Measurements from ENCODE around the gene PHF21B.

PHF21B gene

GRCh38 chr22:44913198-44913983 lies 96.4 kb downstream of the PHF21B start:
- TF ChIP-seq BHLHE40 (IDR thresholded peaks at IDR 0.05; ENCODE audit: borderline replicate concordance) (no peak), PKNOX1 (IDR thresholded peaks at IDR 0.05) (no peak), L3MBTL2 (conservative IDR thresholded peaks at IDR 0.05) (no peak), FOXK2 (IDR thresholded peaks at IDR 0.05) (no peak), FOXA1 (IDR thresholded peaks at IDR 0.05) (no peak), FOXM1 (IDR thresholded peaks at IDR 0.05; ENCODE audit: borderline replicate concordance) (no peak), ZNF384 (IDR thresholded peaks at IDR 0.05) (no peak), ARNT (IDR thresholded peaks at IDR 0.05) (no peak), NFRKB (IDR thresholded peaks at IDR 0.05) (no peak), TARDBP (IDR thresholded peaks at IDR 0.05) (no peak), SUZ12 (IDR thresholded peaks at IDR 0.05) (no peak), SP1 (IDR thresholded peaks at IDR 0.05) (no peak), HDGF (IDR thresholded peaks at IDR 0.05; ENCODE audit: borderline replicate concordance) (no peak)
- POLR2A ChIA-PET = no interaction called here
- DNase-seq (ENCODE audit: extremely low spot score) = no peak

GRCh38 chr22:44909241-44909640 lies 100.6 kb downstream of the PHF21B start:
- TF ChIP-seq TARDBP (IDR thresholded peaks at IDR 0.05) = no peak
- TF ChIP-seq CTBP1 (IDR thresholded peaks at IDR 0.05; ENCODE audit: borderline replicate concordance) = no peak
- no peak for TF ChIP-seq PKNOX1 (IDR thresholded peaks at IDR 0.05)
- TF ChIP-seq ELF4 (IDR thresholded peaks at IDR 0.05) = no peak
- no peak for TF ChIP-seq FOXM1 (IDR thresholded peaks at IDR 0.05; ENCODE audit: borderline replicate concordance)
- TF ChIP-seq LEF1 (IDR thresholded peaks at IDR 0.05; ENCODE audit: borderline replicate concordance) = no peak
- no peak for TF ChIP-seq ZNF384 (IDR thresholded peaks at IDR 0.05)
- no peak for TF ChIP-seq NFRKB (IDR thresholded peaks at IDR 0.05)
- no peak for TF ChIP-seq SUZ12 (IDR thresholded peaks at IDR 0.05)
- no peak for TF ChIP-seq BHLHE40 (IDR thresholded peaks at IDR 0.05; ENCODE audit: borderline replicate concordance)
- TF ChIP-seq HDGF (IDR thresholded peaks at IDR 0.05; ENCODE audit: borderline replicate concordance) = no peak
- no peak for TF ChIP-seq ARNT (IDR thresholded peaks at IDR 0.05)
- TF ChIP-seq FOXA1 (IDR thresholded peaks at IDR 0.05) = no peak
- TF ChIP-seq L3MBTL2 (conservative IDR thresholded peaks at IDR 0.05) = no peak
- no peak for TF ChIP-seq SP1 (IDR thresholded peaks at IDR 0.05)
- no peak for TF ChIP-seq FOXK2 (IDR thresholded peaks at IDR 0.05)
- POLR2A ChIA-PET = no interaction called here
- CTCF ChIA-PET = no interaction called here
- no peak for DNase-seq (ENCODE audit: extremely low spot score)

More at GRCh38 chr22:44913198-44913983, 96.4 kb downstream of the PHF21B start:
- CTCF ChIA-PET = no interaction called here

DNA sequence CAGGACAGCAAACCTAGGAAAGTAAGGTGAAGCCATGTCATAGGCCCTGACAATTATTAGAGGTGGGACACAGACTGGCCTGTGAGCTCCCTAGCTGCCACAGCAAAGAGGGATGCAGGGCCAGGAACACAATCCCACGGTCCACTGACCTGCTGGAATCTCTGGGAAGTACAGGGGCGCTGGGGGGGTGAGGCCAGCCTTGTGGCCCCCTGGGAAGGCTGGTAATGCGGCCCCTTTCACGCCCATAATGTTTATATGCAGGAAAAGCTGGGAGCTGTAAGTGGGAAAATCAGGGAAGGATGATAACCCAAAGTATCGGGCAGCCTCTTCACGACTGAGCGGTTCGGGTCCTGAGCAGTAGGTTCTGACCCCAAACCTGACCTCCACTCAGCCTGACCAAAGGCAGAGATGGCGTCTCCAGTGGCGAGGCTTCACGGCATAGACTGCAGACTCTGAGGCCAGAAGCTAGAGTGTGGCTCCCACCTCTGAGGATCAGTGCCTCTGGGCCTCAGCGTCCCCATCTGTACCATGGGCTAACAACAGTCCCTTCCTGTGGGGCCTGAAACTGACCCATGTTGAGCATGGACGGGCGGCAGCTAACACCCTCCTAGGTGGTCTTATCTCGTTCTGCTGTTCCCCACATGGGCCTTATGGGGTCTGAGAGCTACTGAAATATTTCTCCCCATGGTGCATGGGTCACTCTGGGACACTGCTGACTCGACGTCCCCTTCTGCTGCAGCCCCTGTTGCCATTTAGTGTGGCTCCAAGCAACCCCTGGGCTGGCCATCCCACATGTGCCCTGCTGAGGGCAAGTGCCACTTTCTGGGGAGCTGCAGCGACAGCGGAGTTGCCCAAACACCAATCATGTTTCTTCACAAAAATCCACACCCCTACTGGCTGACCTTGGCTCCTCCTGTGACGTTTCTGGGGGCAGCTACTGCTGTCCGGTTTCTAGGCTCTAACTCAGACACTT lies 101.8 kb downstream of the PHF21B start:
- POLR2A ChIA-PET = no interaction called here
- CTCF ChIA-PET = interaction anchor here (0.6 kb wide), 1 partner anchor 644 kb away, joined by 3 read pairs; no protein-coding TSS in a partner anchor
- TF ChIP-seq FOXA1 (IDR thresholded peaks at IDR 0.05) (no peak), ELF4 (IDR thresholded peaks at IDR 0.05) (no peak), PKNOX1 (IDR thresholded peaks at IDR 0.05) (no peak), HDGF (IDR thresholded peaks at IDR 0.05; ENCODE audit: borderline replicate concordance) (no peak), FOXK2 (IDR thresholded peaks at IDR 0.05) (no peak), NFRKB (IDR thresholded peaks at IDR 0.05) (no peak), TARDBP (IDR thresholded peaks at IDR 0.05) (no peak), SP1 (IDR thresholded peaks at IDR 0.05) (no peak), ZNF384 (IDR thresholded peaks at IDR 0.05) (no peak), L3MBTL2 (conservative IDR thresholded peaks at IDR 0.05) (no peak), ARNT (IDR thresholded peaks at IDR 0.05) (no peak), LEF1 (IDR thresholded peaks at IDR 0.05; ENCODE audit: borderline replicate concordance) (no peak), CTBP1 (IDR thresholded peaks at IDR 0.05; ENCODE audit: borderline replicate concordance) (no peak), SUZ12 (IDR thresholded peaks at IDR 0.05) (no peak), FOXM1 (IDR thresholded peaks at IDR 0.05; ENCODE audit: borderline replicate concordance) (no peak), BHLHE40 (IDR thresholded peaks at IDR 0.05; ENCODE audit: borderline replicate concordance) (no peak)
- no peak for DNase-seq (ENCODE audit: extremely low spot score)

GRCh38 chr22:44906999-44907644 lies 102.7 kb downstream of the PHF21B start:
- DNase-seq (ENCODE audit: extremely low spot score) = no peak
- ChIA-PET POLR2A (no interaction called here), CTCF (no interaction called here)
- TF ChIP-seq ZNF384 (IDR thresholded peaks at IDR 0.05) = no peak
- TF ChIP-seq BHLHE40 (IDR thresholded peaks at IDR 0.05; ENCODE audit: borderline replicate concordance) = no peak
- no peak for TF ChIP-seq ARNT (IDR thresholded peaks at IDR 0.05)
- TF ChIP-seq HDGF (IDR thresholded peaks at IDR 0.05; ENCODE audit: borderline replicate concordance) = no peak
- TF ChIP-seq FOXM1 (IDR thresholded peaks at IDR 0.05; ENCODE audit: borderline replicate concordance) = no peak
- no peak for TF ChIP-seq NFRKB (IDR thresholded peaks at IDR 0.05)
- TF ChIP-seq ELF4 (IDR thresholded peaks at IDR 0.05) = no peak
- TF ChIP-seq L3MBTL2 (conservative IDR thresholded peaks at IDR 0.05) = no peak
- TF ChIP-seq TARDBP (IDR thresholded peaks at IDR 0.05) = no peak
- TF ChIP-seq CTBP1 (IDR thresholded peaks at IDR 0.05; ENCODE audit: borderline replicate concordance) = no peak
- TF ChIP-seq SP1 (IDR thresholded peaks at IDR 0.05) = no peak
- TF ChIP-seq PKNOX1 (IDR thresholded peaks at IDR 0.05) = no peak
- TF ChIP-seq SUZ12 (IDR thresholded peaks at IDR 0.05) = no peak
- TF ChIP-seq FOXK2 (IDR thresholded peaks at IDR 0.05) = no peak

Data from HEK293T (cell line).